ENCODE results near the gene PPP1R16B. TPM values are rescaled to one million over a fixed set of nuclear protein-coding genes. Genes with fewer than 3 reads are reported as not detected.

The PPP1R16B gene
- total and polyA plus RNA-seq, 10 of the 15 experiments (the other 5 are each of a cell fraction or from before 2014, with no cell fraction given): 13.4 to 90.2 (median 66.7) TPM

DNA sequence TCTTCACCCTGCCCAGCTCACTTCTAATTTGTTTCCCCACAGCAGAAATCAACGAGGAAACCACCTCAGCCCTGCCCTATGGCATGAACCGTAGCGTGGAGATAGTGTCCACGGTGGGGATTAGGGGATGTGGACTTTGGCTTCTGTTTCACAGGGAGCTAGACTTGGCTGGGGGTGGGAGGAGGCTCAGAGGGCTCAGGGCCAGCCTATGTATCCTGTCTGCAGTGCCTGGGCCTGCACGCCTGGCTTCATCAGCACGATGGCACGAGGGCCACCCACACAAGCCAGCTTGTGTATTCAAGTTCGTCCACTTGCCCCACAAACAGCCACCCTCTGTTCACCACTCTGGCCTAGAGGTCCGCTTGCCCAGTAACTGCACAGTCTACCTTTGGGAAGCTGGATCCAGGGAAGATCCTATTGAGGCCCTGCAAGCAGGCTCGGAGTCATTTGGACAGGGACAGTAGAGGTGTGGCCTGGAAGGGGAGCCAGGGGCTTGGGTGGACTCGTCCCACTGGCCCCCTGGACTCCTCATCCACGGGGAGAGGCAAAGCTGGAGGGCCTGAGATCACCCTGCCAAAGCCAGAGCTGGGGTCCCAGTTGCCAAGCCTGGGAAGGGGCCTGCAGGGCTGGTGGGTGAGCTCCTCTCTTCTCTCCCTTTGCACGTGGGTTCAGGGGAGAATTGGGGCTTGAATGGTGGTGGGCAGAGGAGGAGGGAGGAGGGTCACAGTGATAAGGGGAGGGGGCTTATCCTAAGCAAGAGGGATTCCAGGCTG is 82.7 kb downstream of the PPP1R16B start:
- 71% methylated on average over 13 of the region's 13 CpGs for WGBS (ENCODE audit: insufficient coverage, insufficient replicate concordance, low lambda C conversion rate, missing lambda C conversion rate)
- in situ Hi-C loops (cut with MboI) (no loop called here), intact Hi-C loops (cut with micrococcal nuclease; ENCODE audit: unreplicated experiment) (no loop called here)
- no TSS peak for BruUV-seq (replicated peaks)
- Histone ChIP-seq H4K20me1 (ENCODE audit: control insufficient read depth, insufficient read depth) (no peaks in the 10 kb centered on the region; the same call in 1 of the 2 replicates), H3K9ac (ENCODE audit: control insufficient read depth, insufficient read depth, low read length) (no peak overlapping the region), H3K9me3 (replicated peaks; ENCODE audit: control insufficient read depth, insufficient read depth, low read length) (no peaks in the 10 kb centered on the region), H3K79me2 (ENCODE audit: control insufficient read depth, insufficient read depth, low read length) (peaks cover 42% of the 10 kb centered on the region), H3K4me2 (ENCODE audit: control insufficient read depth, insufficient read depth) (no peak overlapping the region), H2AFZ (ENCODE audit: control insufficient read depth, low read depth, low read length) (no peak overlapping the region), H3K4me1 (ENCODE audit: control insufficient read depth, insufficient read depth, low read length) (peaks cover 37% of the 10 kb centered on the region), H3K4me3 (no peak overlapping the region), H3K27me3 (replicated peaks in 1 of 2; ENCODE audit: control insufficient read depth in 2 of 2, insufficient read depth in 2 of 2, low read length in 1 of 2) (no peaks in the 10 kb centered on the region), H3K36me3 (ENCODE audit: control insufficient read depth in 2 of 2, insufficient read depth in 2 of 2, low read length in 1 of 2) (peaks cover 33 to 37% of the 10 kb centered on the region in 2 experiments), H3K27ac (ENCODE audit: control insufficient read depth, insufficient read depth) (no peak overlapping the region)
- ChIA-PET POLR2A (interaction anchor here (1.4 to 2.3 kb wide), 2 partner anchors 10 to 83 kb away, joined by 4 to 9 read pairs; partner anchors contain the start of gene PPP1R16B), RAD21 (ENCODE audit: unreplicated experiment) (interaction anchor here (1.4 to 1.6 kb wide), 2 partner anchors 10 to 12 kb away, joined by 6 to 8 read pairs; no protein-coding TSS in a partner anchor), CTCF (interaction anchor here (1.4 to 1.7 kb wide), 5 partner anchors 9 to 161 kb away, joined by 3 to 7 read pairs (median 4); no protein-coding TSS in a partner anchor), SMC1A (ENCODE audit: uncharacterized antibody, unreplicated experiment) (interaction anchor here (0.9 to 1.8 kb wide), 5 partner anchors 10 to 84 kb away, joined by 3 to 5 read pairs (median 3); no protein-coding TSS in a partner anchor)
- TF ChIP-seq POLR2AphosphoS5 (IDR thresholded peaks at IDR 0.05; ENCODE audit: low read length): no peak
- FAIRE-seq (no peak), DNase-seq (ENCODE audit: low read depth, low spot score) (no peak), ATAC-seq (no peak)

- no peak overlapping the region for H3K4me3 ChIP-seq
- TF ChIP-seq EED (IDR thresholded peaks at IDR 0.05; ENCODE audit: low read depth) (no peak), E4F1 (IDR thresholded peaks at IDR 0.05; ENCODE audit: borderline replicate concordance, partially characterized antibody) (no peak), FOS (IDR thresholded peaks at IDR 0.05; ENCODE audit: borderline replicate concordance, extremely low read depth, insufficient read length) (no peak)
- TF ChIP-seq, protein P1, sequence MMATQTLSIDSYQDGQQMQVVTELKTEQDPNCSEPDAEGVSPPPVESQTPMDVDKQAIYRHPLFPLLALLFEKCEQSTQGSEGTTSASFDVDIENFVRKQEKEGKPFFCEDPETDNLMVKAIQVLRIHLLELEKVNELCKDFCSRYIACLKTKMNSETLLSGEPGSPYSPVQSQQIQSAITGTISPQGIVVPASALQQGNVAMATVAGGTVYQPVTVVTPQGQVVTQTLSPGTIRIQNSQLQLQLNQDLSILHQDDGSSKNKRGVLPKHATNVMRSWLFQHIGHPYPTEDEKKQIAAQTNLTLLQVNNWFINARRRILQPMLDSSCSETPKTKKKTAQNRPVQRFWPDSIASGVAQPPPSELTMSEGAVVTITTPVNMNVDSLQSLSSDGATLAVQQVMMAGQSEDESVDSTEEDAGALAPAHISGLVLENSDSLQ (IDR thresholded peaks at IDR 0.05): no peak
- H3K9ac ChIP-seq (ENCODE audit: control insufficient read depth, insufficient read depth, low read length): no peak overlapping the region
- SMC1A ChIA-PET (ENCODE audit: uncharacterized antibody, unreplicated experiment): interaction anchor here (4.9 to 6.6 kb wide), 2 partner anchors 8 to 14 kb away, joined by 105 to 131 read pairs; no protein-coding TSS in a partner anchor
- in situ Hi-C loops (cut with MboI): no loop called here
- RAD21 ChIA-PET (ENCODE audit: unreplicated experiment): interaction anchor here (1.4 to 6.5 kb wide), 3 partner anchors 11 to 13 kb away, joined by 6 to 205 read pairs (median 8); no protein-coding TSS in a partner anchor
- no peak for FAIRE-seq
- peaks cover 42% of the 10 kb centered on the region for H3K79me2 ChIP-seq (ENCODE audit: control insufficient read depth, insufficient read depth, low read length)
- BruUV-seq (replicated peaks): no TSS peak
- H3K4me2 ChIP-seq (ENCODE audit: control insufficient read depth, insufficient read depth): no peak overlapping the region
- H3K4me1 ChIP-seq (ENCODE audit: control insufficient read depth, insufficient read depth, low read length): peaks cover 43% of the 10 kb centered on the region
- CTCF ChIA-PET: interaction anchor here (1.7 to 6.9 kb wide), 3 partner anchors 28 to 137 kb away, joined by 4 to 106 read pairs (median 5); no protein-coding TSS in a partner anchor
- intact Hi-C loops (cut with micrococcal nuclease; ENCODE audit: unreplicated experiment): no loop called here
- 89% methylated on average over 2 of the region's 2 CpGs for WGBS (ENCODE audit: insufficient coverage, insufficient replicate concordance, low lambda C conversion rate, missing lambda C conversion rate)
- H3K9me3 ChIP-seq (replicated peaks; ENCODE audit: control insufficient read depth, insufficient read depth, low read length): no peaks in the 10 kb centered on the region
- H2AFZ ChIP-seq (ENCODE audit: control insufficient read depth, low read depth, low read length): no peak overlapping the region
- H4K20me1 ChIP-seq (ENCODE audit: control insufficient read depth, insufficient read depth): no peaks in the 10 kb centered on the region; the same call in 1 of the 2 replicates
- H3K27ac ChIP-seq (ENCODE audit: control insufficient read depth, insufficient read depth): no peak overlapping the region
- peaks cover 30 to 31% of the 10 kb centered on the region in 2 experiments for H3K36me3 ChIP-seq (ENCODE audit: control insufficient read depth in 2 of 2, insufficient read depth in 2 of 2, low read length in 1 of 2)
- no peaks in the 10 kb centered on the region for H3K27me3 ChIP-seq (replicated peaks in 1 of 2; ENCODE audit: control insufficient read depth in 2 of 2, insufficient read depth in 2 of 2, low read length in 1 of 2)
- no peak for ATAC-seq
- no peak for DNase-seq (ENCODE audit: low read depth, low spot score)
- POLR2A ChIA-PET: interaction anchor here (1.3 kb wide), 1 partner anchor 12 kb away, joined by 4 read pairs; no protein-coding TSS in a partner anchor
Measured at GRCh38 chr20:38889050-38889449, 83.6 kb downstream of the PPP1R16B start.

Data from GM12878 (cell line).